ENCODE data around the gene COPZ1.

GRCh38 chr12:54303640-54304039, 21.3 kb upstream of the COPZ1 start:
- no peak for TF ChIP-seq SIN3A (IDR thresholded peaks at IDR 0.05; ENCODE audit: borderline replicate concordance, insufficient read depth, low read length)
- no peak for TF ChIP-seq POLR2AphosphoS5 (IDR thresholded peaks at IDR 0.05; ENCODE audit: low read depth, low read length)
- TF ChIP-seq TAF1 (IDR thresholded peaks at IDR 0.05; ENCODE audit: borderline replicate concordance, insufficient read depth, low read length): no peak
- no peak for TF ChIP-seq REST (IDR thresholded peaks at IDR 0.05; ENCODE audit: insufficient read depth in 1 of 2, low read depth in 2 of 2, low read length in 2 of 2)

Data from PFSK-1 (cell line).